ENCODE measurements around the gene CEP135.

DNA sequence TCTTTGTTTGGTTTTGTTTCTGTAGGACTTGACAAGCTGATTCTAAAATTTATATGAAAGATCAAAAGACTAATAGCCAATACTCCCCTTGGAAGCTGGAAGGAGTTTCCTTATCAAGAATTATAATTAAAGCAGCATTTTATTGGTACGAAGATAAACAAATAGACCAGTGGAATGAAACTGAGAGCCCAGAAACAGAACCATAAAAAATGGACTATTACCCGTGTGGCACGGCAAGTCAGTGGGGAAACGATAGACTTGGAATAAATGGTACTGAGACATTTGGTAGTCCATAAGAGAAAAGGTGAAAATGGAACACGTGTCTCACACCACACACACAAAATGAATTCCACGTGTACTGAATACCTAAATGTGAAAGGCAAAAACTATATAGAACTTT lies 42.4 kb upstream of the CEP135 start:
- TF ChIP-seq, protein P1, sequence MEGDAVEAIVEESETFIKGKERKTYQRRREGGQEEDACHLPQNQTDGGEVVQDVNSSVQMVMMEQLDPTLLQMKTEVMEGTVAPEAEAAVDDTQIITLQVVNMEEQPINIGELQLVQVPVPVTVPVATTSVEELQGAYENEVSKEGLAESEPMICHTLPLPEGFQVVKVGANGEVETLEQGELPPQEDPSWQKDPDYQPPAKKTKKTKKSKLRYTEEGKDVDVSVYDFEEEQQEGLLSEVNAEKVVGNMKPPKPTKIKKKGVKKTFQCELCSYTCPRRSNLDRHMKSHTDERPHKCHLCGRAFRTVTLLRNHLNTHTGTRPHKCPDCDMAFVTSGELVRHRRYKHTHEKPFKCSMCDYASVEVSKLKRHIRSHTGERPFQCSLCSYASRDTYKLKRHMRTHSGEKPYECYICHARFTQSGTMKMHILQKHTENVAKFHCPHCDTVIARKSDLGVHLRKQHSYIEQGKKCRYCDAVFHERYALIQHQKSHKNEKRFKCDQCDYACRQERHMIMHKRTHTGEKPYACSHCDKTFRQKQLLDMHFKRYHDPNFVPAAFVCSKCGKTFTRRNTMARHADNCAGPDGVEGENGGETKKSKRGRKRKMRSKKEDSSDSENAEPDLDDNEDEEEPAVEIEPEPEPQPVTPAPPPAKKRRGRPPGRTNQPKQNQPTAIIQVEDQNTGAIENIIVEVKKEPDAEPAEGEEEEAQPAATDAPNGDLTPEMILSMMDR (IDR thresholded peaks at IDR 0.05): no peak
- TF ChIP-seq POLR2A (IDR thresholded peaks at IDR 0.05): no peak
